Stimulated activated effector memory CD8-positive, alpha-beta T cell treated with anti-CD3 and anti-CD28 coated beads, Interleukin-12 subunit alpha, Interleukin-12 subunit beta, amount 100 ng/mL, for 72 hours (primary cell): ENCODE measurements around the gene TRPC4.

Experiments
- ATAC-seq: fragments of 150-1000 bp; cut with Tn5 transposase; 2 replicates; pipeline ENCODE4 v1.10.0; 2021
- DNase-seq, 2 donors: peaks; one replicate each; pipeline ENCODE4 v3.0.0; 2021 to 2022; ENCODE audit warnings: low spot score in 2 of 2
- H3K27ac Mint-ChIP-seq: one replicate; pipeline ENCODE4 v1.8.0; 2022; ENCODE audit warnings: mild to moderate bottlenecking, mixed read lengths
- H3K36me3 Mint-ChIP-seq: one replicate; pipeline ENCODE4 v1.8.0; 2022; ENCODE audit warnings: mild to moderate bottlenecking, mixed read lengths
- H3K4me1 Mint-ChIP-seq: one replicate; pipeline ENCODE4 v1.8.0; 2022; ENCODE audit warnings: mixed read lengths
- H3K4me3 Mint-ChIP-seq: one replicate; pipeline ENCODE4 v1.8.0; 2022; ENCODE audit warnings: mild to moderate bottlenecking, mixed read lengths
- H3K9me3 Mint-ChIP-seq: one replicate; pipeline ENCODE4 v1.8.0; 2022; ENCODE audit warnings: mixed read lengths

Gene TRPC4

DNA sequence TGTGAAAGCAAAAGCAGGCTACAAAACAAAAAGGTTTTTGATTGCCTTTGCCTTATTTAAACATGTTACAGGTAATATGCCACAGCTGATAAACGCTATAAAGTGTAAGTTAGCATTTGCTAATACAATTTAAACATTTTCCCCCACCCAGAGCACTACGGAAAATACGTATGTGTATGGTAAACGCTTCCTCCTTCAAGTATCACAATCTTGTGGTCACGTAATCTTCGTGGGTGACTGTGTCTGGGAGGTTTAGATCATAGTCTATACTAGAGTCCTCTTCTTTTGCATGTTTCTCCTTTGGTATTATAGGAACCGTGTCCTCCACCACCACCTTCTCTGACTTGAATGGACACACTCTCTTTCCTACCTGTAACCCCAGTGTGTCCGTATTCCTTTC lies 232.9 kb downstream of the TRPC4 start:
- no peak overlapping the region for H3K4me3 Mint-ChIP-seq
- no peaks in the 10 kb centered on the region for H3K4me1 Mint-ChIP-seq
- DNase-seq (no peak), ATAC-seq (no peak)
- peaks cover 4% of the 10 kb centered on the region for H3K9me3 Mint-ChIP-seq
- no peak overlapping the region for H3K27ac Mint-ChIP-seq
- no peaks in the 10 kb centered on the region for H3K36me3 Mint-ChIP-seq

- ATAC-seq (no peak), DNase-seq (no peak)
- Mint-ChIP-seq H3K36me3 (no peaks in the 10 kb centered on the region), H3K9me3 (no peaks in the 10 kb centered on the region), H3K4me1 (no peaks in the 10 kb centered on the region), H3K27ac (no peak overlapping the region), H3K4me3 (no peak overlapping the region)
These were observed 237.3 kb downstream of the TRPC4 start for GRCh38 chr13:37632294-37632693.

GRCh38 chr13:37627428-37627827 lies 242.1 kb downstream of the TRPC4 start:
- Mint-ChIP-seq H3K4me1 (no peaks in the 10 kb centered on the region), H3K27ac (no peak overlapping the region), H3K36me3 (no peaks in the 10 kb centered on the region), H3K4me3 (no peak overlapping the region), H3K9me3 (peaks cover 9% of the 10 kb centered on the region)
- DNase-seq = no peak
- ATAC-seq = no peak

DNA sequence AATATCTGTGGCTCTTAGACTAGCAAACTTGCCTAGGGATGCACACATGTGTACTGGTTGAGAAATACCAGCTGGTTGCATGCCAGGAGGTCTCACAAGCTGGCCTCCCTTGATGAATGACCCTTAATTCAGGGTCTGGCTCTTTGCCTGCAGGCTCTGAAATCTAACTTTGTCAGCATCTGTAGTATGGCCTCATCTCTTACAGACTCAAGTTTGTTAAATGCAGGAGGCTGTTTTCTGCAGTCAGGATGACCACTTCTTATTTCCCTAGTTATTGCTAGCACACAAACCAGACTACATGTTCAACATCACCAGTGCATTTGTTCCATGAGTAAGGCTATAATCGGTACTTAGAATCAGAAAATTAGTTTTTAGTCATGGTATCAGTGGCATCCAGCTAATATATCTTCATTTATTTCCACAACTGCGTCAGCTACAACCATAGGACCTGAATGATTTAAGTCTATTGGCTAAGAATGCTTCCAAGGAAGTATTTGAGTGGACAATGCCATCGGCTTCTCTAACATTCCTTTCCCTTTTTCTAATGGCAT lies 247.7 kb downstream of the TRPC4 start:
- Mint-ChIP-seq H3K4me3 (no peak overlapping the region), H3K27ac (no peak overlapping the region), H3K4me1 (no peaks in the 10 kb centered on the region), H3K36me3 (no peaks in the 10 kb centered on the region), H3K9me3 (peaks cover 17% of the 10 kb centered on the region)
- no peak for DNase-seq
- no peak for ATAC-seq

GRCh38 chr13:37618554-37618953 lies 251.0 kb downstream of the TRPC4 start:
- H3K9me3 Mint-ChIP-seq = peaks cover 9% of the 10 kb centered on the region
- no peak for DNase-seq
- H3K27ac Mint-ChIP-seq = no peak overlapping the region
- ATAC-seq = no peak
- no peaks in the 10 kb centered on the region for H3K4me1 Mint-ChIP-seq
- H3K4me3 Mint-ChIP-seq = no peak overlapping the region
- no peaks in the 10 kb centered on the region for H3K36me3 Mint-ChIP-seq

DNA sequence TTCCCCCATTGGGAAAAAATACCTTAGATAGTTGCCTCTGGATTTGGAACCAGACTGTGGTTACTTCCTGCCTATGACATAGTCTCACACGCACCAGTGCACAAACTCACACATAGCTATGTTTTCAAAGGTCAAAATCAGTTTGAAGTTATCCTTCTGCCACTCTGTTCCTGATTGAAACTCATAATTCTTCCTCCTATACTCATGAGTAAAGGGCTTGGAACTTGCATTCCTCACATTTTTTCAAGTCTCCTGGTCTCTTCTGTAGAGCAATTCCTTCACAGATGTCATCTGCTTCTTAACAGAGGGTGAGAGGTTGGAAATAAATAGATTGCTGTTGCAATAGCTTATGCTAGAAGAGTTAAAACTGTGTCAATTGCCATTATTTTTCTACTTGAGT lies 252.4 kb downstream of the TRPC4 start:
- Mint-ChIP-seq H3K4me3 (no peak overlapping the region), H3K9me3 (peaks cover 13% of the 10 kb centered on the region), H3K36me3 (no peaks in the 10 kb centered on the region), H3K4me1 (no peaks in the 10 kb centered on the region), H3K27ac (no peak overlapping the region)
- DNase-seq (no peak), ATAC-seq (no peak)

GRCh38 chr13:37616131-37616530 lies 253.4 kb downstream of the TRPC4 start:
- Mint-ChIP-seq H3K36me3 (no peaks in the 10 kb centered on the region), H3K4me1 (no peaks in the 10 kb centered on the region), H3K4me3 (no peak overlapping the region), H3K9me3 (peaks cover 13% of the 10 kb centered on the region), H3K27ac (no peak overlapping the region)
- DNase-seq (no peak), ATAC-seq (no peak)

DNA sequence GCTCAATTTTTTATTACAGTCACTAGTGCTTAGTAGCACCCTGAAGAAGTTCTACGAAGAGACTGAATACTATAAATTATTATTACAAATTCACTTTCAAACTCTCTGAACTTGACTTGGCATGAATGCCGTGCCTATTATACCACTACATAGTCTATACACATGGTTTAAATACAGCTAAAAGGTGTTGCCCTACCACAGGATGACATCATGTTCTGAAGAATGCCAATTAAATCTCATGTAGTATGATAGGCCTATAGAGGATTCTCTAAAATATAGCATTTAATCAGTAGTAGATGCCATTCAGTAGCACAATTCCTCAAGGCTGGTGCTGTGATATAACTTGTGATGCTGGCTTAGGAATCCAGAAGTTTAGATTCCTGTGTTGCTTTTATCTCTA lies 254.3 kb downstream of the TRPC4 start:
- Mint-ChIP-seq H3K4me1 (no peaks in the 10 kb centered on the region), H3K9me3 (peaks cover 8% of the 10 kb centered on the region), H3K4me3 (no peak overlapping the region), H3K36me3 (no peaks in the 10 kb centered on the region), H3K27ac (no peak overlapping the region)
- DNase-seq (no peak), ATAC-seq (no peak)

DNA sequence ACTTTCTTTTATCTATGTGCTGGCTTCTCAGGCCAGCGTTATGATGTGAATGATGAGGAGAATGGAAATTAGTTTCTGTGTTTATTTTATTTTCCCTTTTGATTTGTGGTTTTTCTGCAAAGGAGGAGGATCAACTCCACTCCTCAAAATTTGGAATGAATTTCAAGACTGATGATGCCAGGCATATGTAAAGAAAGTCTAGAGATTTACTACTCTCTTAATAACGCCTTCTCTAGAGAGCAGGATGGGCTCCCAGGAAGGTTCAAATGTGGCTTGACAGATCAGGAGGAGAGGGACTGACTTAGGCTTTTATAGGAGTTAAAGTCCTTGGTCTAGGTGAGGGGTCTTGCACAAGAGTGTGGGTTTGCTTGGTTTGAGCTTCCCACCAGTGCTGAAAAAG lies 255.9 kb downstream of the TRPC4 start:
- Mint-ChIP-seq H3K27ac (no peak overlapping the region), H3K4me3 (no peak overlapping the region), H3K9me3 (peaks cover 5% of the 10 kb centered on the region), H3K36me3 (no peaks in the 10 kb centered on the region), H3K4me1 (no peaks in the 10 kb centered on the region)
- DNase-seq (no peak), ATAC-seq (no peak)

DNA sequence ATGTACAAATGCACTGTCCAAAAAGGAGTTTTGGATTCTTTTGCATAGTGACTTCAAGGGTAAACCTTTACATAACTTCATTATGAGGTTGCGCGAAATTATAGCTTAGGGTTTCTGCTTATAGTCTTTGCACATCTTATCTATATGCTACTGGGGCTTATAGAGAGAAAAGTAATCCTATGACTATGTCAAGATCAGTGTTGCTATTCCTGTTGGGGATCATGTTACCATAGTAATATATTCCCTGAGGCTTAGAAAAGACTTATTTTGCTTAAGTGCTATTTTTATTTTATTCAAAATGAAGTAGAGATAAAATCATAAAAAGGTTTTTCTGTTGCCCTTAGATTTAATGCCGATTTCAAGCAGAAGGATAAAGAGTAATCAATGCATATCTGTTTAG lies 256.3 kb downstream of the TRPC4 start:
- Mint-ChIP-seq H3K36me3 (no peaks in the 10 kb centered on the region), H3K27ac (no peak overlapping the region), H3K9me3 (peaks cover 5% of the 10 kb centered on the region), H3K4me3 (no peak overlapping the region), H3K4me1 (no peaks in the 10 kb centered on the region)
- DNase-seq (no peak), ATAC-seq (no peak)

GRCh38 chr13:37608750-37609339 lies 260.7 kb downstream of the TRPC4 start:
- Mint-ChIP-seq H3K4me3 (no peak overlapping the region), H3K4me1 (no peaks in the 10 kb centered on the region), H3K27ac (no peak overlapping the region), H3K36me3 (no peaks in the 10 kb centered on the region), H3K9me3 (peaks cover 12% of the 10 kb centered on the region)
- no peak for DNase-seq
- ATAC-seq = no peak

- Mint-ChIP-seq H3K4me1 (no peaks in the 10 kb centered on the region), H3K9me3 (peaks cover 10% of the 10 kb centered on the region), H3K36me3 (no peaks in the 10 kb centered on the region), H3K27ac (no peak overlapping the region), H3K4me3 (no peak overlapping the region)
- DNase-seq = no peak
- ATAC-seq = no peak
These were observed 266.7 kb downstream of the TRPC4 start for GRCh38 chr13:37602733-37603381.

DNA sequence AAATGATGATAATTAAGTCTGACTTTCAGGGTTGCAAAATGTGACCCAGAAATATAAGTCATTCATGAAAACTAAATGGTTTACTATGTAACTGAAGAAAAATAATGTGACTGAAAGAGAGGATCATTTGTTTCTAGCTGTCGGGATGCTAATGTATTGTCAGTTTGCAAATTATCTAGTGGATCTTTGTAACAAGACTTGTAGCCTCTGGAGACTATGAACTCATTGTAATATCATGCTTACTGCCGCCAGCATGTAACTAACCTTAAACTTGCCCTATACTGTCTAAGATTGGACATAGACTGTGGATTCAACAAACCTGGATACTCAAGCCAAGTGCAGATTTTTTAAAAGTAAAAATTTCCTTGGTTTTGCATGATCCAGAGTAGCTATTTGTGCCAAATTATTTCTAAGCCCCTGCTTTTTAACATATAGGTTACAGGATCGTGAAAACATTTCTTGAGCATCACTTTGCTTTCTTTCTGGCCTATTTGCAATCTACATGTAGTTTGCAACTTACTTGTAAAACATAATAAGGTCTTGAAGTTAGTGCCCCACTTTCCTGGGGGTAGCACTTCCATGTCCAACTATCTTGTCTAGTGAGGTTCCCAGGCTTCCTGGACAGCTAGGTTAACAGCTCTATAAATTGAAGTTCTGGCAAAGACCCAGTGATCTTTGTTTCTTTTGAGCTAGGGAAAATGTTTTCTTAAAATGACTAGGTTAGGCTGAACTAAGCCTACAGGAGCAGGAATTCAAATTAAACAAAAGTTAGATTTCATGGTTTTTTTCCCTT lies 267.7 kb downstream of the TRPC4 start:
- Mint-ChIP-seq H3K27ac (no peak overlapping the region), H3K4me3 (no peak overlapping the region), H3K36me3 (no peaks in the 10 kb centered on the region), H3K4me1 (no peaks in the 10 kb centered on the region), H3K9me3 (peaks cover 10% of the 10 kb centered on the region)
- DNase-seq (no peak), ATAC-seq (no peak)

DNA sequence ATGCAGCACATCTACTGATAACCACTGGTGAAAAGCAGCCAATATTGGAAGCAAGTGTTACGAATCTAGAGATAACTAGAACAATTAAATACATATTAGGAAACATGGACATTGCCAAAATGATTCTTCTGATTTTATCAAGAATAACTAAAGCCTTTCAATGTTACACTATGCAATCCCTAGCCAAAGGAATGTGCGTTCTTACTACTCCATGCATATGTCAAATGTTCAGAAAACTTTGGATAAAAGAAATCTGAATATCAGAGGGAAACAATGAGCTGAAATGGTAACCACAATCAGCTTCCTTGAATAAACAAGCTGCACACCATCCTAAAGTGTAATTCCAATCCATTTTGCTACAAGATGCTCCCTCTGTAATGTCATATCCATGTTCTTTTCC lies 270.1 kb downstream of the TRPC4 start:
- Mint-ChIP-seq H3K4me3 (no peak overlapping the region), H3K36me3 (no peaks in the 10 kb centered on the region), H3K9me3 (peaks cover 7% of the 10 kb centered on the region), H3K4me1 (no peaks in the 10 kb centered on the region), H3K27ac (no peak overlapping the region)
- ATAC-seq (no peak), DNase-seq (no peak)

DNA sequence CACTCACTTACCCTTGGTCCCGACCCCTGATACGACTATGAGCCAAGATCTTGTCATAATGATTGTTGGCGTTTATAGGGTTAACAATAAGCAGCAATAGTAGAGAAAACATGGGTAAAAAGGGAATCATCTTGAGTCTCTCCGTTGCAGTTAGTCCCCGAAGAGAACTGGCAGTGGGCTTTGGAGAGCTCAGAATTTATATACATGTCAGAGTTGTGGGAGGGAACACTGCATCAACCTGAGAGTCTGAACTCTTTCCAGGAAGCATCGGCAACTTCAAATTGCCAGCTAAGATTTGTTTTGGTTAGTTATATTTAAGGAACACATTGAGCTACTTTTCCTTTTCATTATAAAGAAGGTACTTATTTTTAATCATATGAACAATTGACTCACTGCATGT lies 271.0 kb downstream of the TRPC4 start, which contains the start of gene POSTN:
POSTN (minus strand) TSS at position 172 of the 400 bp plus-strand sequence; CDS start at position 130, 42 bp downstream.
- Mint-ChIP-seq H3K4me1 (no peaks in the 10 kb centered on the region), H3K9me3 (peaks cover 4% of the 10 kb centered on the region), H3K27ac (no peak within 1 kb of the TSS), H3K4me3 (no peak within 1 kb of the TSS), H3K36me3 (no peaks in the 10 kb centered on the region)
- no peak for DNase-seq
- no peak for ATAC-seq
